HG03565 (cell line): ENCODE measurements around the gene RMI2.

Experiments used
- ATAC-seq: cut with Tn5 transposase; IDR thresholded peaks from one replicate; pipeline ENCODE4 v1.9.1; 2021; ENCODE audit warnings: mild to moderate bottlenecking, moderate library complexity; ENCODE audit not compliant: unreplicated experiment

The RMI2 gene

GRCh38 chr16:11396241-11397048, 51.2 kb downstream of the RMI2 start:
- ATAC-seq: no peak

GRCh38 chr16:11398136-11398535, 52.9 kb downstream of the RMI2 start:
- no peak for ATAC-seq

GRCh38 chr16:11398851-11399250, 53.6 kb downstream of the RMI2 start:
- ATAC-seq: no peak

GRCh38 chr16:11399261-11399831, 54.1 kb downstream of the RMI2 start:
- ATAC-seq: no peak

GRCh38 chr16:11400076-11400475, 54.8 kb downstream of the RMI2 start:
- ATAC-seq: no peak
